ENCODE data around the gene TOR4A.
A peak's percentile ranks its signal among the peaks of the same experiment; 100 is the strongest.

TOR4A gene

GRCh38 chr9:137305798-137306065 lies 28.2 kb downstream of the TOR4A start:
- H3K4me3 Mint-ChIP-seq: no peak overlapping the region
- H3K4me1 Mint-ChIP-seq: peaks cover 9 to 42% of the 10 kb centered on the region in 2 donors
- no peaks in the 10 kb centered on the region for H3K36me3 Mint-ChIP-seq
- ATAC-seq (replicated peaks) (no peak), DNase-seq (no peak)
- H3K9me3 Mint-ChIP-seq: no peaks in the 10 kb centered on the region
- no peak overlapping the region for H3K27ac Mint-ChIP-seq
- H3K27me3 Mint-ChIP-seq: peaks cover 2 to 24% of the 10 kb centered on the region in 2 donors

GRCh38 chr9:137306066-137306849 lies 28.7 kb downstream of the TOR4A start:
- Mint-ChIP-seq H3K36me3 (no peaks in the 10 kb centered on the region), H3K27me3 (peaks cover 0 to 24% of the 10 kb centered on the region in 2 donors), H3K4me1 (peaks cover 8 to 39% of the 10 kb centered on the region in 2 donors), H3K9me3 (no peaks in the 10 kb centered on the region), H3K4me3 (peak overlapping the region in 1 of 2 donors; percentile 30), H3K27ac (no peak overlapping the region)
- DNase-seq: no peak
- no peak for ATAC-seq (replicated peaks)

- H3K4me1 Mint-ChIP-seq: peaks cover 8 to 39% of the 10 kb centered on the region in 2 donors
- H3K27me3 Mint-ChIP-seq: peaks cover 0 to 24% of the 10 kb centered on the region in 2 donors
- H3K36me3 Mint-ChIP-seq: no peaks in the 10 kb centered on the region
- ATAC-seq (replicated peaks) (no peak), DNase-seq (no peak)
- no peaks in the 10 kb centered on the region for H3K9me3 Mint-ChIP-seq
- H3K27ac Mint-ChIP-seq: no peak overlapping the region
- H3K4me3 Mint-ChIP-seq: peak overlapping the region in 1 of 2 donors; percentile 30
Observed at GRCh38 chr9:137306850-137307254, 29.3 kb downstream of the TOR4A start.

- Mint-ChIP-seq H3K36me3 (no peaks in the 10 kb centered on the region), H3K4me1 (peaks cover 8 to 39% of the 10 kb centered on the region in 2 donors), H3K27ac (peak overlapping the region; percentile 14), H3K4me3 (peak overlapping the region in 1 of 2 donors; percentile 62), H3K9me3 (no peaks in the 10 kb centered on the region), H3K27me3 (peaks cover 0 to 24% of the 10 kb centered on the region in 2 donors)
- no peak for DNase-seq
- no peak for ATAC-seq (replicated peaks)
Observed at GRCh38 chr9:137307255-137308056, 29.9 kb downstream of the TOR4A start.

GRCh38 chr9:137308057-137308619 lies 30.6 kb downstream of the TOR4A start:
- peaks cover 8 to 39% of the 10 kb centered on the region in 2 donors for H3K4me1 Mint-ChIP-seq
- no peak overlapping the region for H3K4me3 Mint-ChIP-seq
- no peaks in the 10 kb centered on the region for H3K9me3 Mint-ChIP-seq
- DNase-seq (no peak), ATAC-seq (replicated peaks) (no peak)
- H3K27ac Mint-ChIP-seq: no peak overlapping the region
- H3K27me3 Mint-ChIP-seq: peaks cover 0 to 24% of the 10 kb centered on the region in 2 donors
- H3K36me3 Mint-ChIP-seq: no peaks in the 10 kb centered on the region

GRCh38 chr9:137309368-137310188 lies 32.1 kb downstream of the TOR4A start:
- H3K4me3 Mint-ChIP-seq: no peak overlapping the region
- peaks cover 9 to 31% of the 10 kb centered on the region in 2 donors for H3K4me1 Mint-ChIP-seq
- DNase-seq (no peak), ATAC-seq (replicated peaks) (no peak)
- H3K27me3 Mint-ChIP-seq: peaks cover 0 to 24% of the 10 kb centered on the region in 2 donors
- H3K27ac Mint-ChIP-seq: no peak overlapping the region
- no peaks in the 10 kb centered on the region for H3K36me3 Mint-ChIP-seq
- no peaks in the 10 kb centered on the region for H3K9me3 Mint-ChIP-seq

GRCh38 chr9:137310189-137311052 lies 32.9 kb downstream of the TOR4A start:
- Mint-ChIP-seq H3K36me3 (no peaks in the 10 kb centered on the region), H3K4me1 (peaks cover 7 to 22% of the 10 kb centered on the region in 2 donors), H3K9me3 (no peaks in the 10 kb centered on the region), H3K4me3 (no peak overlapping the region), H3K27ac (no peak overlapping the region), H3K27me3 (peaks cover 0 to 21% of the 10 kb centered on the region in 2 donors)
- ATAC-seq (replicated peaks) (no peak), DNase-seq (no peak)

GRCh38 chr9:137311171-137311985 lies 33.9 kb downstream of the TOR4A start:
- H3K9me3 Mint-ChIP-seq: no peaks in the 10 kb centered on the region
- H3K36me3 Mint-ChIP-seq: no peaks in the 10 kb centered on the region
- no peak overlapping the region for H3K4me3 Mint-ChIP-seq
- ATAC-seq (replicated peaks) (no peak), DNase-seq (no peak)
- H3K27ac Mint-ChIP-seq: no peak overlapping the region
- H3K4me1 Mint-ChIP-seq: peaks cover 5 to 15% of the 10 kb centered on the region in 2 donors
- H3K27me3 Mint-ChIP-seq: peaks cover 0 to 12% of the 10 kb centered on the region in 2 donors

GRCh38 chr9:137311986-137312851 lies 34.7 kb downstream of the TOR4A start:
- H3K4me1 Mint-ChIP-seq: peaks cover 6 to 13% of the 10 kb centered on the region in 2 donors
- no peaks in the 10 kb centered on the region for H3K36me3 Mint-ChIP-seq
- DNase-seq: no peak
- H3K27ac Mint-ChIP-seq: no peak overlapping the region
- no peak for ATAC-seq (replicated peaks)
- H3K4me3 Mint-ChIP-seq: no peak overlapping the region
- H3K27me3 Mint-ChIP-seq: peaks cover 3 to 4% of the 10 kb centered on the region in 2 donors
- H3K9me3 Mint-ChIP-seq: no peaks in the 10 kb centered on the region

- no peak overlapping the region for H3K4me3 Mint-ChIP-seq
- H3K27me3 Mint-ChIP-seq: peaks cover 0 to 3% of the 10 kb centered on the region in 2 donors
- no peaks in the 10 kb centered on the region for H3K9me3 Mint-ChIP-seq
- H3K4me1 Mint-ChIP-seq: peaks cover 3 to 7% of the 10 kb centered on the region in 2 donors
- no peak overlapping the region for H3K27ac Mint-ChIP-seq
- H3K36me3 Mint-ChIP-seq: no peaks in the 10 kb centered on the region
- no peak for ATAC-seq (replicated peaks)
- DNase-seq: no peak
Observed at GRCh38 chr9:137312852-137313325, 35.4 kb downstream of the TOR4A start.

- H3K4me3 Mint-ChIP-seq: no peak overlapping the region
- H3K36me3 Mint-ChIP-seq: no peaks in the 10 kb centered on the region
- DNase-seq (no peak), ATAC-seq (replicated peaks) (no peak)
- H3K27me3 Mint-ChIP-seq: peaks cover 0 to 3% of the 10 kb centered on the region in 2 donors
- no peak overlapping the region for H3K27ac Mint-ChIP-seq
- peaks cover 3 to 7% of the 10 kb centered on the region in 2 donors for H3K4me1 Mint-ChIP-seq
- no peaks in the 10 kb centered on the region for H3K9me3 Mint-ChIP-seq
Observed at GRCh38 chr9:137313326-137313936, 35.9 kb downstream of the TOR4A start.
